22Rv1 (cell line): ENCODE measurements around the gene SCFD2.

Experiments used
- ZFX ChIP-seq: fragments of 450-650 bp; IDR thresholded peaks from 2 replicates; pipeline ENCODE4 v1.6.1; 2017; ENCODE audit warnings: antibody characterized with exemption, borderline replicate concordance
- TF ChIP-seq, protein P1 (sequence below): fragments of 450-650 bp; IDR thresholded peaks from 2 replicates; pipeline ENCODE4 v1.5.1; 2017; ENCODE audit warnings: mild to moderate bottlenecking

DNA sequence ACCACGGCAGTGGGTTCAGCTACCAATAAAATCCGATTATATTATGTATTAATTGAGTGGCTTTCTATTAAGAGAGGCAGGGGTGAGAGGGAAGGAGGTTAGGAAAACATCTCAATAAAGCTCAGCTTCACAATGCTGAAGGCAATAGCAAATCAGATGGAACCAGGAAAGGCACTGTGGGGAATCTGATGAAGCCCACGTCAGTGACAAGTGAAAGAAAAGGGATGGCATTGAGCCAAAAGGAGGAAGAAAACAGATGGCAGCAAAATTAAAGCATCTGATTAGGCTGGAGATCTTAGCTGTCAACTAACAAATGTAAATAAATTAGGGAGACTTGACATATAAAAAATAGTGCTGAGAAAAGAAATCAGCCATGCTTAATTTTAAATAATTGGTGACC, 322.8 kb downstream of the SCFD2 start:
- TF ChIP-seq, protein P1, sequence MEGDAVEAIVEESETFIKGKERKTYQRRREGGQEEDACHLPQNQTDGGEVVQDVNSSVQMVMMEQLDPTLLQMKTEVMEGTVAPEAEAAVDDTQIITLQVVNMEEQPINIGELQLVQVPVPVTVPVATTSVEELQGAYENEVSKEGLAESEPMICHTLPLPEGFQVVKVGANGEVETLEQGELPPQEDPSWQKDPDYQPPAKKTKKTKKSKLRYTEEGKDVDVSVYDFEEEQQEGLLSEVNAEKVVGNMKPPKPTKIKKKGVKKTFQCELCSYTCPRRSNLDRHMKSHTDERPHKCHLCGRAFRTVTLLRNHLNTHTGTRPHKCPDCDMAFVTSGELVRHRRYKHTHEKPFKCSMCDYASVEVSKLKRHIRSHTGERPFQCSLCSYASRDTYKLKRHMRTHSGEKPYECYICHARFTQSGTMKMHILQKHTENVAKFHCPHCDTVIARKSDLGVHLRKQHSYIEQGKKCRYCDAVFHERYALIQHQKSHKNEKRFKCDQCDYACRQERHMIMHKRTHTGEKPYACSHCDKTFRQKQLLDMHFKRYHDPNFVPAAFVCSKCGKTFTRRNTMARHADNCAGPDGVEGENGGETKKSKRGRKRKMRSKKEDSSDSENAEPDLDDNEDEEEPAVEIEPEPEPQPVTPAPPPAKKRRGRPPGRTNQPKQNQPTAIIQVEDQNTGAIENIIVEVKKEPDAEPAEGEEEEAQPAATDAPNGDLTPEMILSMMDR = no peak
- no peak for TF ChIP-seq ZFX
